Ishikawa (cell line): ENCODE results near the gene QPRT.

Experiments used
- CEBPB ChIP-seq: IDR thresholded peaks from 2 replicates; pipeline ENCODE4 v1.6.1; 2012
- CREB1 ChIP-seq: IDR thresholded peaks from 2 replicates; pipeline ENCODE4 v1.6.1; 2012; ENCODE audit warnings: low read depth
- EGR1 ChIP-seq: IDR thresholded peaks from 2 replicates; pipeline ENCODE4 v1.6.1; 2012
- EP300 ChIP-seq: IDR thresholded peaks from 2 replicates; pipeline ENCODE4 v1.6.1; 2012; ENCODE audit warnings: borderline replicate concordance
- FOXM1 ChIP-seq: IDR thresholded peaks from 2 replicates; pipeline ENCODE4 v1.6.1; 2012; ENCODE audit warnings: low read depth, borderline replicate concordance
- NFIC ChIP-seq: IDR thresholded peaks from 2 replicates; pipeline ENCODE4 v1.6.1; 2012
- RAD21 ChIP-seq: IDR thresholded peaks from 2 replicates; pipeline ENCODE4 v1.6.1; 2012; ENCODE audit warnings: low read depth
- TAF1 ChIP-seq: IDR thresholded peaks from 2 replicates; pipeline ENCODE4 v1.6.1; 2012; ENCODE audit warnings: low read depth, mild to moderate bottlenecking
- TCF12 ChIP-seq: IDR thresholded peaks from 2 replicates; pipeline ENCODE4 v1.6.1; 2012; ENCODE audit warnings: low read depth
- TEAD4 ChIP-seq: IDR thresholded peaks from 2 replicates; pipeline ENCODE4 v1.6.1; 2012
- YY1 ChIP-seq: IDR thresholded peaks from 2 replicates; pipeline ENCODE4 v1.6.1; 2012; ENCODE audit warnings: low read depth
- ZBTB7A ChIP-seq: IDR thresholded peaks from 2 replicates; pipeline ENCODE4 v1.6.1; 2012; ENCODE audit warnings: low read depth
- TF ChIP-seq, protein P1 (sequence below): IDR thresholded peaks from 2 replicates; pipeline ENCODE4 v1.6.1; 2012; ENCODE audit warnings: low read depth, mild to moderate bottlenecking
- TF ChIP-seq, protein P2 (sequence below): IDR thresholded peaks from 2 replicates; pipeline ENCODE4 v1.6.1; 2012
- TF ChIP-seq, protein P3 (sequence below): IDR thresholded peaks from 2 replicates; pipeline ENCODE4 v1.6.1; 2012

QPRT gene

DNA sequence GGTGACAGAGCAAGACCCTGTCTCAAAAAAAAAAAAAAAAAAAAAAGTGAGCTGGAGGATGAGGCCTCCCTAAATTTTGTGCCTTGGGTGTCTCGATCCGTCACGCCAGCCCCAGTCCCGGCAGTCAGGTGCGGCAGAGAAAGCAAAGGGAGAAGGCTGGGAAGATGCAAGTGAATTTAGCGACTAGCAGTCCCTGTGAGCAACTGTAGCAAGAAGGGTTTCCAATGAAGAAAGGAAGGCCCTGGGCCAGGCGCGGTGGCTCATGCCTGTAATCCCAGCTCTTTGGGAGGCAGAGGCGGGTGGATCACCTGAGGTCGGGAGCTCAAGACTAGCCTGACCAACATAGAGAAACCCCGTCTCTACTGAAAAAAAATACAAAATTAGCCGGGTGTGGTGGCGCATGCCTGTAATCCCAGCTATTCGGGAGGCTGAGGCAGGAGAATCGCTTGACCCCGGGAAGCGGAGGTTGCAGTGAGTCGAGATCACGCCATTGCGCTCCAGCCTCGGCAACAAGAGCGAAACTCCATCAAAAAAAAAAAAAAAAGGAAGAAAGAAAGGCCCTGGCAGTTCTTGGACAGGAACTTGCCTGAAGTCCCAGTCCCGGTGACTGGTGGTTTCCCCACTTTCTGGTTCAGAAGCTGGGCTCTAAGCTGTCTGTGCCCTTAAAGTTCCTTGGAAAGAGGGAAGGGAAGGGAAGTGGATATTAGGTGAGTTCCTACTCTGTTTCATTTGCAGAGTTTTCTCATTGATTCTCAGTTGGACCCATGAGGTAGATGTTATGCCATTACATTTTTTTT is 1.8 kb upstream of the QPRT start:
- TF ChIP-seq, protein P1, sequence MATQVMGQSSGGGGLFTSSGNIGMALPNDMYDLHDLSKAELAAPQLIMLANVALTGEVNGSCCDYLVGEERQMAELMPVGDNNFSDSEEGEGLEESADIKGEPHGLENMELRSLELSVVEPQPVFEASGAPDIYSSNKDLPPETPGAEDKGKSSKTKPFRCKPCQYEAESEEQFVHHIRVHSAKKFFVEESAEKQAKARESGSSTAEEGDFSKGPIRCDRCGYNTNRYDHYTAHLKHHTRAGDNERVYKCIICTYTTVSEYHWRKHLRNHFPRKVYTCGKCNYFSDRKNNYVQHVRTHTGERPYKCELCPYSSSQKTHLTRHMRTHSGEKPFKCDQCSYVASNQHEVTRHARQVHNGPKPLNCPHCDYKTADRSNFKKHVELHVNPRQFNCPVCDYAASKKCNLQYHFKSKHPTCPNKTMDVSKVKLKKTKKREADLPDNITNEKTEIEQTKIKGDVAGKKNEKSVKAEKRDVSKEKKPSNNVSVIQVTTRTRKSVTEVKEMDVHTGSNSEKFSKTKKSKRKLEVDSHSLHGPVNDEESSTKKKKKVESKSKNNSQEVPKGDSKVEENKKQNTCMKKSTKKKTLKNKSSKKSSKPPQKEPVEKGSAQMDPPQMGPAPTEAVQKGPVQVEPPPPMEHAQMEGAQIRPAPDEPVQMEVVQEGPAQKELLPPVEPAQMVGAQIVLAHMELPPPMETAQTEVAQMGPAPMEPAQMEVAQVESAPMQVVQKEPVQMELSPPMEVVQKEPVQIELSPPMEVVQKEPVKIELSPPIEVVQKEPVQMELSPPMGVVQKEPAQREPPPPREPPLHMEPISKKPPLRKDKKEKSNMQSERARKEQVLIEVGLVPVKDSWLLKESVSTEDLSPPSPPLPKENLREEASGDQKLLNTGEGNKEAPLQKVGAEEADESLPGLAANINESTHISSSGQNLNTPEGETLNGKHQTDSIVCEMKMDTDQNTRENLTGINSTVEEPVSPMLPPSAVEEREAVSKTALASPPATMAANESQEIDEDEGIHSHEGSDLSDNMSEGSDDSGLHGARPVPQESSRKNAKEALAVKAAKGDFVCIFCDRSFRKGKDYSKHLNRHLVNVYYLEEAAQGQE = no peak
- TF ChIP-seq TAF1 = no peak
- no peak for TF ChIP-seq EGR1
- TF ChIP-seq FOXM1 = no peak
- no peak for TF ChIP-seq ZBTB7A
- TF ChIP-seq RAD21 = no peak
- TF ChIP-seq NFIC = no peak
- TF ChIP-seq TCF12 = no peak
- TF ChIP-seq YY1 = no peak
- no peak for TF ChIP-seq CEBPB
- TF ChIP-seq, protein P2, sequence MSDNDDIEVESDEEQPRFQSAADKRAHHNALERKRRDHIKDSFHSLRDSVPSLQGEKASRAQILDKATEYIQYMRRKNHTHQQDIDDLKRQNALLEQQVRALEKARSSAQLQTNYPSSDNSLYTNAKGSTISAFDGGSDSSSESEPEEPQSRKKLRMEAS = no peak
- TF ChIP-seq, protein P3, sequence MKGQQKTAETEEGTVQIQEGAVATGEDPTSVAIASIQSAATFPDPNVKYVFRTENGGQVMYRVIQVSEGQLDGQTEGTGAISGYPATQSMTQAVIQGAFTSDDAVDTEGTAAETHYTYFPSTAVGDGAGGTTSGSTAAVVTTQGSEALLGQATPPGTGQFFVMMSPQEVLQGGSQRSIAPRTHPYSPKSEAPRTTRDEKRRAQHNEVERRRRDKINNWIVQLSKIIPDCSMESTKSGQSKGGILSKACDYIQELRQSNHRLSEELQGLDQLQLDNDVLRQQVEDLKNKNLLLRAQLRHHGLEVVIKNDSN = no peak

DNA sequence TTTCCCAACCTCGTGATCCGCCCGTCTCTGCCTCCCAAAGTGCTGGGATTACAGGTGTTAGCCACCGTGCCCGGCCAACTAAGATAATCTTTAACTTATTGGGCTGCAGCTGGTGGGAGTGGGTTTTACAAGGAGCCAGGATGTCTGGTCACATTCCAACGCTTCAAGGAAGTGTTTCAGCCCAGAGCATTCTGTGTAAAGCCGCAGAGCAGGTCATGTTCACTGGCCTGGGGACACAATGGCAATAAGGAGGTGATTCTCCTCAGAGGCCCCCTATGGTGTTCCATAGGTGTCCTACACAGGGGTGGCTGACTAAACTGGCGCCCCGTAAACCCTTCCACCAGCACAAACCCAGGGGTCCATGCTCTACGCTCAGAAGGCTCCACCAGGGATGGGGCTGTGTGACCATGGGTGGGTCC is 1.2 kb downstream of the QPRT start:
- TF ChIP-seq ZBTB7A (no peak), CREB1 (no peak), EP300 (0 out of 2 replicates have a peak, but pooled peaks have one; percentile 39), TCF12 (0 out of 2 replicates have a peak, but pooled peaks have one; percentile 26), TEAD4 (peak; percentile 55), FOXM1 (no peak), CEBPB (no peak), NFIC (no peak), RAD21 (no peak), YY1 (no peak), EGR1 (no peak), TAF1 (no peak)
- TF ChIP-seq, protein P3 = no peak
- TF ChIP-seq, protein P1 = no peak
- TF ChIP-seq, protein P2 = no peak; the same call in 1 of the 2 replicates

DNA sequence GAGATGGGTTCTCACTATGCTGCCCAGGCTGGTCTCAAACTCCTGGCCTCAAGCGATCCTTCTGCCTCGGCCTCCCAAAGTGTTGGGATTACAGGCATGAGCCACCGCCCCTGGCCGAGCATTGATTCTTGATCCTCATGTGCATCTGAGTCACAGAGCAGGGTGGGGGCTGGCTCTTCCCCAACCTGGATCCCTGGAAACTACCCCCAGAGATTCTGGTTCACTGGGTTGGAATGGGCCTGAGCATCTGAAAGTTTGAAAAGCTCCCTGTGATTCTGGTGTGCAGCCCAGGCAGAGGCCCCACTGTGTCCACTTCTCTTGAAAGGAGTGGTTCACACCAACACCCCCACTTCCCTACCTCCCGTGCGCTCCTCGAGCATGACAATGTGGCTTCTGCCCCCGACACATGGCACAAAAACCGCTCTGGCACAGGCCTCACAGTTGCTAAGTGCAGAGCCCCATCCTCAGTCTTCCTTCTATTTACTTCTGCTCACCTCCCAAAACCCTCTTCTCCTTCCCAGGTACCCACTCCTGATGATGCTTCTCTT is 4.6 kb downstream of the QPRT start:
- TF ChIP-seq EP300 (no peak), EGR1 (no peak), RAD21 (no peak), YY1 (no peak), TAF1 (no peak), CREB1 (no peak), ZBTB7A (no peak), TEAD4 (no peak), CEBPB (no peak), FOXM1 (no peak), TCF12 (no peak), NFIC (no peak)
- TF ChIP-seq, protein P1 = no peak
- TF ChIP-seq, protein P2 = no peak
- TF ChIP-seq, protein P3 = no peak
